WTC11 (cell line): Measurements from ENCODE around the gene METRN. TPM values are rescaled to one million over a fixed set of nuclear protein-coding genes. Genes with fewer than 3 reads are reported as not detected.
A peak's percentile ranks its signal among the peaks of the same experiment; 100 is the strongest.

ENCODE experiments used
- ATAC-seq: fragments of 200-7000 bp; cut with Tn5 transposase; 2 replicates; pipeline ENCODE4 v1.10.0; 2021; ENCODE audit warnings: mild to moderate bottlenecking, moderate library complexity
- CTCF ChIA-PET: fragments of 300-600 bp; sonication (Branson Sonifier 250); formaldehyde crosslinking; loops from one replicate; lab custom pipeline; 2021; ENCODE audit warnings: antibody characterized with exemption; lab: Charles Lee
- POLR2A ChIA-PET: fragments of 350-600 bp; sonication (Branson Sonifier 250); formaldehyde crosslinking; loops from one replicate; lab custom pipeline; 2021; ENCODE audit warnings: antibody characterized with exemption; lab: Charles Lee
- DNase-seq: peaks from one replicate; pipeline ENCODE4 v3.0.0; 2021; ENCODE audit warnings: low spot score
- H3K27ac Mint-ChIP-seq: 2 replicates; pipeline ENCODE4 v1.8.0; 2021; ENCODE audit warnings: mixed read lengths
- H3K27me3 Mint-ChIP-seq: 2 replicates; pipeline ENCODE4 v1.8.0; 2021; ENCODE audit warnings: low read depth, mild to moderate bottlenecking, moderate library complexity, mixed read lengths
- H3K36me3 Mint-ChIP-seq: 2 replicates; pipeline ENCODE4 v1.8.0; 2021; ENCODE audit warnings: mixed read lengths
- H3K4me1 Mint-ChIP-seq: 2 replicates; pipeline ENCODE4 v1.8.0; 2022; ENCODE audit warnings: mixed read lengths
- H3K4me3 Mint-ChIP-seq: 2 replicates; pipeline ENCODE4 v1.8.0; 2021; ENCODE audit warnings: mild to moderate bottlenecking, moderate library complexity, mixed read lengths
- H3K9me3 Mint-ChIP-seq: 2 replicates; pipeline ENCODE4 v1.8.0; 2021; ENCODE audit warnings: mixed read lengths
- AR ChIP-seq: fragments of 250-450 bp; sonication (Bioruptor Pico); IDR thresholded peaks from 2 replicates; pipeline ENCODE4 v1.9.0; 2021; ENCODE audit warnings: mild to moderate bottlenecking
- ARID4B ChIP-seq: sonication (generic); formaldehyde crosslinking; IDR thresholded peaks from 2 replicates; pipeline ENCODE4 v1.8.0; 2023; ENCODE audit warnings: missing genetic modification reagents, mild to moderate bottlenecking, borderline replicate concordance
- ATF1 ChIP-seq: sonication (generic); formaldehyde crosslinking; IDR thresholded peaks from 2 replicates; pipeline ENCODE4 v1.8.1; 2023; ENCODE audit warnings: mild to moderate bottlenecking, moderate library complexity, missing genetic modification reagents
- CDX4 ChIP-seq: fragments of 250-450 bp; sonication (Bioruptor Pico); IDR thresholded peaks from 2 replicates; pipeline ENCODE4 v1.9.0; 2021; ENCODE audit warnings: moderate library complexity, mild to moderate bottlenecking, inconsistent platforms, borderline replicate concordance
- ELF4 ChIP-seq: sonication (generic); formaldehyde crosslinking; IDR thresholded peaks from 2 replicates; pipeline ENCODE4 v1.8.1; 2022; ENCODE audit warnings: low read depth, mild to moderate bottlenecking, moderate library complexity, missing genetic modification reagents
- FOXP1 ChIP-seq: sonication (generic); formaldehyde crosslinking; IDR thresholded peaks from 2 replicates; pipeline ENCODE4 v1.8.0; 2022; ENCODE audit warnings: missing genetic modification reagents, mild to moderate bottlenecking, moderate library complexity, borderline replicate concordance
- GRHL2 ChIP-seq: fragments of 250-450 bp; sonication (Bioruptor Pico); IDR thresholded peaks from 2 replicates; pipeline ENCODE4 v1.8.0; 2022; ENCODE audit warnings: mild to moderate bottlenecking, moderate library complexity; ENCODE audit not compliant: insufficient replicate concordance, severe bottlenecking
- HMGXB4 ChIP-seq: sonication (generic); formaldehyde crosslinking; IDR thresholded peaks from 2 replicates; pipeline ENCODE4 v1.8.1; 2023; ENCODE audit warnings: mild to moderate bottlenecking, moderate library complexity, missing genetic modification reagents
- NFE2L1 ChIP-seq: sonication (generic); formaldehyde crosslinking; IDR thresholded peaks from 2 replicates; pipeline ENCODE4 v1.8.1; 2023; ENCODE audit warnings: missing genetic modification reagents
- NFYB ChIP-seq: sonication (generic); formaldehyde crosslinking; conservative IDR thresholded peaks from 2 replicates; pipeline ENCODE4 v1.8.0; 2022; ENCODE audit warnings: low read depth, missing genetic modification reagents
- NR2C2 ChIP-seq: sonication (generic); formaldehyde crosslinking; IDR thresholded peaks from 2 replicates; pipeline ENCODE4 v1.8.0; 2022; ENCODE audit warnings: mild to moderate bottlenecking, missing genetic modification reagents
- NR3C1 ChIP-seq: sonication (generic); formaldehyde crosslinking; conservative IDR thresholded peaks from 2 replicates; pipeline ENCODE4 v1.8.1; 2023; ENCODE audit warnings: low read depth, mild to moderate bottlenecking, missing genetic modification reagents
- SMAD3 ChIP-seq: sonication (generic); formaldehyde crosslinking; IDR thresholded peaks from 2 replicates; pipeline ENCODE4 v1.8.0; 2022; ENCODE audit warnings: missing genetic modification reagents, mild to moderate bottlenecking, borderline replicate concordance
- SP1 ChIP-seq: sonication (generic); formaldehyde crosslinking; conservative IDR thresholded peaks from 2 replicates; pipeline ENCODE4 v1.8.1; 2022; ENCODE audit warnings: missing genetic modification reagents
- TEAD1 ChIP-seq: sonication (generic); formaldehyde crosslinking; IDR thresholded peaks from 2 replicates; pipeline ENCODE4 v1.8.0; 2022; ENCODE audit warnings: mild to moderate bottlenecking, missing genetic modification reagents
- ZBTB21 ChIP-seq: sonication (generic); formaldehyde crosslinking; IDR thresholded peaks from 2 replicates; pipeline ENCODE4 v1.8.1; 2023; ENCODE audit warnings: mild to moderate bottlenecking, missing genetic modification reagents, borderline replicate concordance
- ZNF219 ChIP-seq: sonication (generic); formaldehyde crosslinking; IDR thresholded peaks from 2 replicates; pipeline ENCODE4 v1.8.0; 2023; ENCODE audit warnings: missing genetic modification reagents, mild to moderate bottlenecking, borderline replicate concordance
- ZNF416 ChIP-seq: fragments of 250-450 bp; sonication (Bioruptor Pico); IDR thresholded peaks from 2 replicates; pipeline ENCODE4 v1.9.0; 2021; ENCODE audit warnings: mild to moderate bottlenecking, inconsistent platforms
- ZNF423 ChIP-seq: fragments of 250-450 bp; sonication (Bioruptor Pico); IDR thresholded peaks from 2 replicates; pipeline ENCODE4 v2.1.2; 2022; ENCODE audit warnings: mild to moderate bottlenecking, moderate library complexity
- ZNF671 ChIP-seq: fragments of 250-450 bp; sonication (Bioruptor Pico); IDR thresholded peaks from 2 replicates; pipeline ENCODE4 v1.8.0; 2021; ENCODE audit warnings: mild to moderate bottlenecking
- total RNA-seq: library from RNA; stranded (reverse); gene quantifications from 3 replicates; pipeline ENCODE4 v1.2.3, GENCODE V29; 2021

Gene METRN
- total RNA-seq, 1 experiment from 2014 or later, result 30.9 TPM

GRCh38 chr16:728131-728889 is 13.4 kb downstream of the METRN start (continued):
- TF ChIP-seq ELF4 (CRISPR knock-in tag) (no peak), ZNF219 (CRISPR knock-in tag) (0 out of 2 replicates have a peak, but pooled peaks have one; percentile 47), NFE2L1 (no peak), NFYB (no peak), HMGXB4 (CRISPR knock-in tag) (peak; percentile 73), ZNF423 (CRISPR knock-in tag) (no peak), TEAD1 (peak; percentile 59; the same call in 1 of the 2 replicates), ZBTB21 (CRISPR knock-in tag) (no peak), NR3C1 (CRISPR knock-in tag) (no peak), ARID4B (CRISPR knock-in tag) (no peak), ZNF416 (CRISPR knock-in tag) (no peak; the same call in 1 of the 2 replicates), AR (CRISPR knock-in tag) (no peak), SP1 (CRISPR knock-in tag) (peak; percentile 39), CDX4 (CRISPR knock-in tag) (no peak)

GRCh38 chr16:728890-729744 is 14.2 kb downstream of the METRN start:
- POLR2A ChIA-PET, result interaction anchor here (1.0 to 1.4 kb wide), 3 partner anchors 8 to 60 kb away, joined by 3 to 6 read pairs (median 3); partner anchors contain the start of genes ANTKMT and CHTF18
- H3K27ac Mint-ChIP-seq, result no peak overlapping the region
- H3K4me1 Mint-ChIP-seq, result no peaks in the 10 kb centered on the region
- H3K9me3 Mint-ChIP-seq, result no peaks in the 10 kb centered on the region
- H3K36me3 Mint-ChIP-seq, result no peaks in the 10 kb centered on the region; the same call in 1 of the 2 replicates
- ATAC-seq, result no peak
- H3K4me3 Mint-ChIP-seq, result peak overlapping the region; percentile 64
- DNase-seq, result no peak
- CTCF ChIA-PET, result interaction anchor here (0.7 to 6.9 kb wide), 8 partner anchors 8 to 416 kb away, joined by 3 to 90 read pairs (median 5); partner anchors contain the start of genes ANTKMT, CIAO3 and METRN
- H3K27me3 Mint-ChIP-seq, result peaks cover 2% of the 10 kb centered on the region; the same call in 1 of the 2 replicates
- TF ChIP-seq AR (CRISPR knock-in tag) (no peak), NR2C2 (no peak), SP1 (CRISPR knock-in tag) (no peak), ATF1 (CRISPR knock-in tag) (no peak), ZNF671 (CRISPR knock-in tag) (no peak), SMAD3 (no peak), FOXP1 (CRISPR knock-in tag) (0 out of 2 replicates have a peak, but pooled peaks have one; percentile 19), ZNF416 (CRISPR knock-in tag) (no peak), NFE2L1 (no peak), GRHL2 (CRISPR knock-in tag) (no peak)
